WI38 (cell line): Measurements from ENCODE around the gene NCR2.

Source experiments
- H3K4me3 ChIP-seq: 2 replicates; pipeline ENCODE4 v1.5.1; 2011; ENCODE audit warnings: low read depth, mild to moderate bottlenecking, control low read depth, low read length
- TF ChIP-seq, protein P1 (sequence below): IDR thresholded peaks from 2 replicates; pipeline ENCODE4 v1.5.1; 2012; ENCODE audit warnings: low read depth, mild to moderate bottlenecking, control low read depth, low read length

Gene NCR2

DNA sequence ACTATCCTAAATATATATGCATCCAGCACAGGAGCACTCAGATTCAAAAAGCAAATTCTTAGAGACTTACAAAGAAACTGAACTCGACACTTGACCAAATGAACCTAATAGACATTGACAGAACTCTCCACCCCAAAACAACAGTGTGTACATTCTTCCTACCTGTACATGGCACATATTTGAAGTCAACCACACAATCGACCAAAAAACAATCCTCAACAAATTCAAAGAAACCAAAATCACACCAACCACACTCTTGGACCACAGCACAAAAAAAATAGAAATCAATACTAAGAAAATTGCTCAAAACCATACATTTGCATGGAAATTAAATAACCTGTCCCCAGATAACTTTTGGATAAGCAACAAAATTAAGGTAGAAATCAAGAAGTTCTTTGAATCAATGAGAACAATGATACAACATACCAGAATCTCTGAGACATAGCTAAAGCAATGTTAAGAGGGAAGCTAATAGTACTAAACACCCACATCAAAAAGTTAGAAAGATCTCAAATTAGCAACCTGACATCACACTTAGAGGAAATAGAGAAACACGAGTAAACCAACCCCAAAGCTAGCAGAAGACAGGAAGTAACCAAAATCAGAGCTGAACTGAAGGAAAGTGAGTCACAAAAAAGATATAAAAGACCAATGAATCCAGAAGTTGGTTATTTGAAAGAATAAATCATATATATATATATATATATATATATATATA lies 36.5 kb upstream of the NCR2 start:
- no peak overlapping the region for H3K4me3 ChIP-seq
- TF ChIP-seq, protein P1, sequence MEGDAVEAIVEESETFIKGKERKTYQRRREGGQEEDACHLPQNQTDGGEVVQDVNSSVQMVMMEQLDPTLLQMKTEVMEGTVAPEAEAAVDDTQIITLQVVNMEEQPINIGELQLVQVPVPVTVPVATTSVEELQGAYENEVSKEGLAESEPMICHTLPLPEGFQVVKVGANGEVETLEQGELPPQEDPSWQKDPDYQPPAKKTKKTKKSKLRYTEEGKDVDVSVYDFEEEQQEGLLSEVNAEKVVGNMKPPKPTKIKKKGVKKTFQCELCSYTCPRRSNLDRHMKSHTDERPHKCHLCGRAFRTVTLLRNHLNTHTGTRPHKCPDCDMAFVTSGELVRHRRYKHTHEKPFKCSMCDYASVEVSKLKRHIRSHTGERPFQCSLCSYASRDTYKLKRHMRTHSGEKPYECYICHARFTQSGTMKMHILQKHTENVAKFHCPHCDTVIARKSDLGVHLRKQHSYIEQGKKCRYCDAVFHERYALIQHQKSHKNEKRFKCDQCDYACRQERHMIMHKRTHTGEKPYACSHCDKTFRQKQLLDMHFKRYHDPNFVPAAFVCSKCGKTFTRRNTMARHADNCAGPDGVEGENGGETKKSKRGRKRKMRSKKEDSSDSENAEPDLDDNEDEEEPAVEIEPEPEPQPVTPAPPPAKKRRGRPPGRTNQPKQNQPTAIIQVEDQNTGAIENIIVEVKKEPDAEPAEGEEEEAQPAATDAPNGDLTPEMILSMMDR: no peak

DNA sequence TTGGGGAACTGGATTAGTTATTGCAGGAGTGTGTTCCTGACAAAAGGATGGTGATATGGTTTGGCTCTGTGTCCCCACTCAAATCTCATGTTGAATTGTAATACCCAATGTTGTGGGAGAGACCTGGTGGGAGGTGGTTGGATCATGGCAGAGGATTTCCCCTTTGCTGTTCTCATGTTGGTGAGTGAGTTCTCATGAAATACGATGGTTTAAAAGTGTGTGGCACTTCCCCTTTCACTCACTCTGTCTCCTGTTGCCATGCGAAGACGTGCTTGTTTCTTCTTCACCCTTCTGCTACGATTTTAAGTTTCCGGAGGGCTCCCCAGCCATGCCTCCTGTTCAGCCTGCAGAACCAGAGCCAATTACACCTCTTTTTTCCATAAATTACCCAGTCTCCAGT lies 32.8 kb upstream of the NCR2 start:
- no peak overlapping the region for H3K4me3 ChIP-seq
- TF ChIP-seq, protein P1: no peak

DNA sequence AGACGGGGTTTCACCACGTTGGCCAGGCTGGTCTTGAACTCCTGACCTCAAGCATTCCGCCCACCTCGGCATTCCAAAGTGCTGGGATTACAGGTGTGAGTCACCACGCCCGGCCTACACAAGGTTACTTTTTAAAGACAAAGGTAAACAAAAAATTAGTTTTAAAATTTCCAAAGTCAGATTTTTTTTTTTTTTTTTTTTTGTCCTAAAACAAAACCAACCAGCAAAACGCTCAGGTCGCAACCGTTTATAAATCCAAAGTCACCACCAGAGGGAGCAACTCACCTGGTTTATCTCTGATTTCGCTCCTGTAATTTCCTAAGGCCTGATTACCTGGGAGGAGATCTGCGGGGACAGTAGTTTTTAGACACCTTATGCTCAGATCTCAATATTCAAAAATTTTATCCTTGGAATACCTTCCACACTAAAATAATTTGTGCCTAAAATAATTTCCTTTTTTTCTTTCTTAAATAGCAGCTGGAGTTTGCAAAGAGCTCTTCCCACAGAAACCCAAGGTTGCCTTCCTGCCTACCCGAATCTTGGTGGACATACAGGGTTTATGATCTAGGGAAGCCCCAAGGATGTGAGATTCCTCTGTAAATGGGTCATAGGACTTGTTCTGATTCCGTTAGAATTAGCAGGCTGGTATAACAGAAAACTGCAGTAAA lies 29.1 kb upstream of the NCR2 start:
- TF ChIP-seq, protein P1: peak; percentile 58
- no peak overlapping the region for H3K4me3 ChIP-seq

DNA sequence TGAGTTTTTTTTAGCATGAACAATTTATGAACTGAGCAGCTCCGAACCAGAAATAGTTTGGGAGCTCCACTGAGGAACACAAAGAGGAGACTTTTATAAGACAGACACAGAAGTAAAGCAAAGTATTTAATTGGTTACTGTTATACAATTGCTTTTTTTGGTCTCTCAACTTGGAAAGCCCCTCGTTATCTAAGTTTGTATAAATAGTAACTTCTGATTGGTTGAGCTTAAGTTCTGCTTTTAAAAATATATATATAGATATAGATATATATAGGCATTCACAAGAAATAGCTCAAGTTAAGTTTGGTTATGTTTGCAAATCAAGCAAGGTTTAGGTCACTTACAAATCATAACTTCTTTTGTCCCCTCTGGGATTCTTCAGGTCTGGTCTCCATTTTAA lies 20.2 kb upstream of the NCR2 start:
- TF ChIP-seq, protein P1: no peak

DNA sequence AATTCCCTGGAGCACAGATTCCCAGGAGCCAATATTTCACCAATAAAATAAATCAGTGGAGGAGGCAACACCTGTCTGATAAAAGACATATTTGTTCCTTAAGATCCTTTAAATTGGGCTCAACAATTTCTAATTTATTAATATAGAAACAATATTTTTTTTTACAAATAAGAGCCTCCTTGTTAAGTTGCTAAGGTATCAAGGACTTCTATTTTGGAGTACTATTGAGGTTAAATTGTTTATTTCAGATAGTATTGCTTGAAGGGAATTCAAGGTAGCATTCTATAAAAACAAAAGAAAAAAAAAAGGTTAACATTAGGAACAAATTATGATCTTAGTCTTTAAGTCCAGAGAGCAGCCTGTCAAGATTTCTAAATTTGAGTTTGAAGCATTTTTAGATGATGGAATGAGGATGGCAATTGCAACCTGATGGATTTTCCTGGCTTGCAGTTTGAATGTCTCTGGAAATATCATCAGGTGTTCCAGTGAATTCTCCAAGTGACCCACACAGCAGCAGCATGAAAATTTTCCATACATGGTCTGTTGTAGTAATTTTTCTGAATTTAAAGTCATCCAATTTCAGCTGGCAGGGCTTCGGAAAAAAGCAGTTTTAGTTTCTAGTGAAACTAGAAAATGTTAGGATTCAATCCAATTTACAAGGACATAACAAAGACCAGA lies 19.3 kb upstream of the NCR2 start:
- TF ChIP-seq, protein P1: no peak
- no peak overlapping the region for H3K4me3 ChIP-seq

More for the DNA sequence above, 20.2 kb upstream of the NCR2 start:
- no peak overlapping the region for H3K4me3 ChIP-seq

DNA sequence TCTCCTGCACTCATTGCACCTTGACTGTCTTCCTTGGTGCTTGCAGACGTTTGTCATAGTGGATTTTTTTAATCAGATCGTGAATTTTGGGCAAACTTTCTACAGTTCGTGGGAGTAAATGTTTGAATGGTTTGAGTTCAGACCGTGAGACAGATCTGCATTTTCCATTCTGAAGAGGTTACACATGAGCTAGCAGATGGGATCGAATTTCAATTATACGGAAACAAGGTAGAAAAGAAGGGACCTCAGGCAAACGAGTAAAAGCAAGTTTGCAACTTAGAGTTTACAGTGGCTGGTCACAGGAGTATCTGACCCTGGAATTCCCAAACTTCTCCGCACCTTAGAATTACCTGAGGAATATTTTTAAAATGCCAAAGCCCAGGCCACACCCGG lies 17.2 kb upstream of the NCR2 start:
- TF ChIP-seq, protein P1: no peak
- H3K4me3 ChIP-seq: peak overlapping the region; percentile 41
